Chondrocyte (in vitro differentiated cells): Measurements from ENCODE around the gene ITGA11. TPM values are rescaled to one million over a fixed set of nuclear protein-coding genes. Genes with fewer than 3 reads are reported as not detected.

Experiments
- DNase-seq: peaks from one replicate; pipeline ENCODE4 v3.0.0; 2021; ENCODE audit warnings: mixed read lengths, low spot score
- H3K27ac Mint-ChIP-seq: one replicate; pipeline ENCODE4 v1.8.0; 2021; ENCODE audit warnings: mild to moderate bottlenecking, moderate library complexity, mixed read lengths; ENCODE audit not compliant: unreplicated experiment
- H3K27me3 Mint-ChIP-seq: 2 replicates; pipeline ENCODE4 v1.8.0; 2021; ENCODE audit warnings: low read depth, mixed read lengths
- H3K36me3 Mint-ChIP-seq: 2 replicates; pipeline ENCODE4 v1.8.0; 2021; ENCODE audit warnings: low read depth, mixed read lengths
- H3K4me1 Mint-ChIP-seq: 2 replicates; pipeline ENCODE4 v1.8.0; 2021; ENCODE audit warnings: low read depth, mild to moderate bottlenecking, mixed read lengths
- H3K4me3 Mint-ChIP-seq: one replicate; pipeline ENCODE4 v1.8.0; 2021; ENCODE audit warnings: mild to moderate bottlenecking, moderate library complexity, mixed read lengths; ENCODE audit not compliant: unreplicated experiment
- H3K9me3 Mint-ChIP-seq: 2 replicates; pipeline ENCODE4 v1.8.0; 2021; ENCODE audit warnings: low read depth, mixed read lengths
- CTCF ChIP-seq: fragments of 200-600 bp; sonication (generic); IDR thresholded peaks from 2 replicates; pipeline ENCODE4 v1.5.0; 2021; ENCODE audit warnings: antibody characterized with exemption, mild to moderate bottlenecking, moderate library complexity
- total RNA-seq: library from RNA; stranded (reverse); gene quantifications from 3 replicates; pipeline ENCODE4 v1.2.1, GENCODE V29; 2021

ITGA11 gene
- total RNA-seq, 1 donor from 2014 or later = 1,092 TPM

- H3K27me3 Mint-ChIP-seq = no peaks in the 10 kb centered on the region
- peaks cover 16% of the 10 kb centered on the region for H3K9me3 Mint-ChIP-seq
- DNase-seq = no peak
- no peak overlapping the region for H3K4me3 Mint-ChIP-seq
- TF ChIP-seq CTCF = no peak
- peak overlapping the region; percentile 85 for H3K27ac Mint-ChIP-seq
- H3K36me3 Mint-ChIP-seq = no peaks in the 10 kb centered on the region
- H3K4me1 Mint-ChIP-seq = peaks cover 43% of the 10 kb centered on the region
Measured at GRCh38 chr15:68464448-68465090, 32.6 kb upstream of the ITGA11 start.

GRCh38 chr15:68463996-68464395 lies 32.0 kb upstream of the ITGA11 start:
- peak overlapping the region; percentile 85 for H3K27ac Mint-ChIP-seq
- H3K36me3 Mint-ChIP-seq = no peaks in the 10 kb centered on the region
- no peak for DNase-seq

GRCh38 chr15:68463444-68463843 lies 31.5 kb upstream of the ITGA11 start:
- peaks cover 16% of the 10 kb centered on the region for H3K9me3 Mint-ChIP-seq
- H3K4me3 Mint-ChIP-seq = no peak overlapping the region
- DNase-seq = no peak
- no peak for TF ChIP-seq CTCF
- H3K27me3 Mint-ChIP-seq = no peaks in the 10 kb centered on the region
- no peak overlapping the region for H3K27ac Mint-ChIP-seq
- no peaks in the 10 kb centered on the region for H3K36me3 Mint-ChIP-seq
- H3K4me1 Mint-ChIP-seq = peaks cover 34% of the 10 kb centered on the region

More at GRCh38 chr15:68463996-68464395, 32.0 kb upstream of the ITGA11 start:
- no peak for TF ChIP-seq CTCF
- H3K4me3 Mint-ChIP-seq = no peak overlapping the region
- H3K4me1 Mint-ChIP-seq = peaks cover 38% of the 10 kb centered on the region
- H3K27me3 Mint-ChIP-seq = no peaks in the 10 kb centered on the region
- peaks cover 16% of the 10 kb centered on the region for H3K9me3 Mint-ChIP-seq

GRCh38 chr15:68460166-68460565 lies 28.2 kb upstream of the ITGA11 start:
- Mint-ChIP-seq H3K36me3 (no peaks in the 10 kb centered on the region), H3K9me3 (peaks cover 10% of the 10 kb centered on the region), H3K4me1 (peaks cover 10% of the 10 kb centered on the region), H3K4me3 (no peak overlapping the region), H3K27ac (no peak overlapping the region), H3K27me3 (no peaks in the 10 kb centered on the region)
- DNase-seq = no peak
- no peak for TF ChIP-seq CTCF

GRCh38 chr15:68450192-68450591 lies 18.2 kb upstream of the ITGA11 start:
- no peak for DNase-seq
- H3K9me3 Mint-ChIP-seq = peaks cover 7% of the 10 kb centered on the region
- TF ChIP-seq CTCF = no peak
- peaks cover 1% of the 10 kb centered on the region for H3K36me3 Mint-ChIP-seq
- no peak overlapping the region for H3K27ac Mint-ChIP-seq
- no peak overlapping the region for H3K4me3 Mint-ChIP-seq
- no peaks in the 10 kb centered on the region for H3K27me3 Mint-ChIP-seq
- peaks cover 10% of the 10 kb centered on the region for H3K4me1 Mint-ChIP-seq
